Panc1 (cell line): ENCODE data around the gene CLCNKA.

ENCODE experiments used
- CTCF ChIP-seq: fragments of 450-650 bp; IDR thresholded peaks from 2 replicates; pipeline ENCODE4 v1.5.1; 2017; ENCODE audit warnings: mild to moderate bottlenecking
- POLR2AphosphoS5 ChIP-seq: IDR thresholded peaks from 2 replicates; pipeline ENCODE4 v1.6.1; 2012; ENCODE audit warnings: mild to moderate bottlenecking, low read depth, low read length, moderate library complexity

- TF ChIP-seq CTCF: no peak
- no peak for TF ChIP-seq POLR2AphosphoS5
Measured at GRCh38 chr1:15972409-15972808, 49.4 kb upstream of the CLCNKA start.
